ENCODE data around the gene FAF1. TPM values are rescaled to one million over a fixed set of nuclear protein-coding genes. Genes with fewer than 3 reads are reported as not detected.

FAF1 gene
- total RNA-seq, 4 donors from 2014 or later: 46.1 to 72.2 (median 52.2) TPM

- TF ChIP-seq CTCF (IDR thresholded peaks at IDR 0.05; ENCODE audit: low read depth): no peak
Measured at GRCh38 chr1:50661626-50662025, 298.4 kb downstream of the FAF1 start.

- TF ChIP-seq CTCF (IDR thresholded peaks at IDR 0.05; ENCODE audit: low read depth): no peak
Measured at GRCh38 chr1:50659107-50659662, 300.9 kb downstream of the FAF1 start.

DNA sequence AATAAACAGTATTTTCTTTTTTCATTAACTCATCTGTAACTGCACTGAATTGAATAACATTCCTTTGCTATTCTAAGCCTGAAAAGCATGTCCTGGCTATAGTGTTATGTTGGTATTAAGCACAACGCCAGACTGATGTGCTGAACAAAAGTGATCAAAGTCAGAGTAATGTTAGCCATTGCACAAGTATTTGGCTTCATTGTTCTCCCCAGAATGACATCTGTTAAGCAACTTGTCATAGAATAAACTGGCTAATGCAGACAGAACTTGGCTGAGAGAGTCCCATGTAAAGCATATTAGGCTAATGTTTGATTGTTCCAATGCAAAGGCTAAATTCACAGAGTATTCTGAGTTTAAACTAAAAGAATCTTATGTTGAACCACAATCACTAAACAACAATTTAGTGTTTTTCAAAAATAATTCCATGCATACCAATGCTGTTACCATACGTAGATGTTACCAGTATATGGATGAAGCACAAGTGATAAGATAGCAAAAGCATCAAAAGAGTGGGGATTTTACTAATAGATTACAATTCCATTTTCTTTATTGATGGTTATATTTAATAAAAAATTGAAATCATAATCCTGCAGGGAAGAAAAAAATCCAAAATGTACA is 301.5 kb downstream of the FAF1 start:
- TF ChIP-seq CTCF (IDR thresholded peaks at IDR 0.05; ENCODE audit: low read depth): no peak

DNA sequence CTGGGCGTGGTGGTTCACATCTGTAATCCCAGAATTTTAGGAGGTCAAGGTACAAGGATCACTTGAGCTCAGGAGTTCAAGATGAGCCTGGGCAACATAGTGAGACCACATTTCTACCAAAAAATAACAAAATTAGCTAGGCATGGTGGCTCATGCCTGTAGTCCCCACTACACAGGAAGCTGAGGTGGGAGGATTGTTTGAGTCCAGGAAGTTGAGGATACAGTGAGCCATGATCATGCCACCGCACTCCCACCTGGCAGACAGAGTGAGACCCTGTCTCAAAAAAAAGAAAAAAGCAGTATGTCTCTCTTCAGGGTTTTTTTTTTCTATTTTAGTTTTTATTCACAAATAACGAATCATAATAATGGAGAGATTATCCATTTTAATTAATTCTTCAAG is 303.1 kb downstream of the FAF1 start:
- TF ChIP-seq CTCF (IDR thresholded peaks at IDR 0.05; ENCODE audit: low read depth): no peak

GRCh38 chr1:50651476-50652263 is 308.4 kb downstream of the FAF1 start:
- TF ChIP-seq CTCF (IDR thresholded peaks at IDR 0.05; ENCODE audit: low read depth): no peak

DNA sequence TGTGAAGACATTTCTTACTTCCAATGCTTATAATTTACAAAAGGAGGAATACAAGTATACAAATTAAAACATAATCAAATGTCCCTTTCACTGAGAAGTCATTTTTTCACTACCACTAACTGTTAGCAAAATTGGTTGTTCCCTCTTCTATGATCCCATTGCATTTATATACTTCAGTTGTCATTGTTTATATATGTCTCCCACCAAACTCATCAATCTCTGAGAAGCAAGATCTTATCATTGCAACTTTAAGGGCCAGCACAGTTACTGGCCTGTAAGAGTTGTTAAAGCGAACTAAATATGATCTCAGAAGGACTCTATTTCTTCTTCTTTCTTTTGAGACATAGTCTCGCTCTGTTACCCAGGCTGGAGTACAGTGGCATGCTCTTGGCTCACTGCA is 313.5 kb downstream of the FAF1 start:
- TF ChIP-seq CTCF (IDR thresholded peaks at IDR 0.05; ENCODE audit: low read depth): no peak

DNA sequence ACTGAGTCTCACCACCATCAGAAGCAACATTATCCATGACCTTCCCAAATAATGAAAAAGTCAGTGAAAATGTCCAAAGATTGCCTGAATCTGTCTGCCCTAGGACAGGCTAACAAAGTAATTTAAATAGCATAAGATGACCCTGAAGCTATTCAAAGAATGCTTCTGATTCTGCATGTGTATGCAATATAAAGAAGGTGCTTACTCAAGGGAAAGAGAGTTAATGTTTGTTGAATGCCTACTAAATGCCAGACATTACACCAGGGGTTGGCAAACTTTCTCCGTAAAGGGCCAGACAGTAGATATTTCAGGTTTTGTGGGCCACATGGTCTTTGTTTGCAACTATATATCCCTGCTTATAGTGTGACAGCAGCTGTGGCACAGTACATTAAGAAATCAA is 314.9 kb downstream of the FAF1 start:
- TF ChIP-seq CTCF (IDR thresholded peaks at IDR 0.05; ENCODE audit: low read depth): no peak
